GM12878 (cell line): ENCODE measurements around the gene DMPK. TPM values are rescaled to one million over a fixed set of nuclear protein-coding genes. Genes with fewer than 3 reads are reported as not detected.

Experiments
- BCLAF1 ChIP-seq: fragments of 450-650 bp; IDR thresholded peaks from 2 replicates; pipeline ENCODE4 v1.6.1; 2017; ENCODE audit warnings: antibody characterized with exemption, mild to moderate bottlenecking, moderate library complexity
- CBFB ChIP-seq: IDR thresholded peaks from 2 replicates; pipeline ENCODE4 v1.6.1; 2016; ENCODE audit warnings: antibody characterized with exemption, low read depth
- CEBPB ChIP-seq, 2 experiments: fragments of 150-350 bp in 1 of 2; IDR thresholded peaks; 2 replicates each; pipeline ENCODE4 v1.6.1; 2012 to 2014; ENCODE audit warnings: low read depth in 2 of 2, low read length in 2 of 2, borderline replicate concordance in 1 of 2, inconsistent platforms in 1 of 2
- EED ChIP-seq: sonication (generic); IDR thresholded peaks from 2 replicates; pipeline ENCODE4 v1.6.1; 2016; ENCODE audit warnings: antibody characterized with exemption, low read depth
- FOXM1 ChIP-seq: IDR thresholded peaks from 2 replicates; pipeline ENCODE4 v1.6.1; 2012; ENCODE audit warnings: low read depth, mild to moderate bottlenecking, inconsistent platforms, low read length, moderate library complexity
- IRF4 ChIP-seq: IDR thresholded peaks from 2 replicates; pipeline ENCODE4 v1.6.1; 2011; ENCODE audit warnings: low read depth, low read length
- NFYA ChIP-seq: IDR thresholded peaks from 2 replicates; pipeline ENCODE4 v1.6.1; 2011; ENCODE audit warnings: low read depth, mild to moderate bottlenecking, low read length, improper control_type of control experiment, borderline replicate concordance
- POLR2AphosphoS2 ChIP-seq: IDR thresholded peaks from 2 replicates; pipeline ENCODE4 v1.6.1; 2011; ENCODE audit warnings: low read depth, mild to moderate bottlenecking, low read length, improper control_type of control experiment, moderate library complexity
- RAD51 ChIP-seq: fragments of 450-650 bp; IDR thresholded peaks from 2 replicates; pipeline ENCODE4 v1.6.1; 2016; ENCODE audit warnings: moderate library complexity, mild to moderate bottlenecking, inconsistent platforms
- RB1 ChIP-seq: fragments of 450-650 bp; formaldehyde crosslinking; IDR thresholded peaks from 2 replicates; pipeline ENCODE4 v1.6.1; 2017; ENCODE audit warnings: mild to moderate bottlenecking, borderline replicate concordance
- RBBP5 ChIP-seq: fragments of 200-600 bp; sonication (generic); conservative IDR thresholded peaks from 2 replicates; pipeline ENCODE4 v1.6.1; 2016
- RCOR1 ChIP-seq: conservative IDR thresholded peaks from 2 replicates; pipeline ENCODE4 v1.6.1; 2012; ENCODE audit warnings: low read depth, low read length, improper control_type of control experiment
- SIX5 ChIP-seq: IDR thresholded peaks from 2 replicates; pipeline ENCODE4 v1.6.1; 2011; ENCODE audit warnings: mild to moderate bottlenecking, low read depth, low read length, moderate library complexity; ENCODE audit not compliant: severe bottlenecking
- SUPT20H ChIP-seq: IDR thresholded peaks from 2 replicates; pipeline ENCODE4 v1.6.1; 2011; ENCODE audit warnings: low read depth, mild to moderate bottlenecking, low read length, moderate library complexity, borderline replicate concordance; ENCODE audit not compliant: control insufficient read depth
- TCF7 ChIP-seq: IDR thresholded peaks from 2 replicates; pipeline ENCODE4 v1.6.1; 2014; ENCODE audit warnings: antibody characterized with exemption, borderline replicate concordance
- WRNIP1 ChIP-seq: IDR thresholded peaks from 2 replicates; pipeline ENCODE4 v1.6.1; 2011; ENCODE audit warnings: low read depth, low read length, improper control_type of control experiment, borderline replicate concordance
- YBX1 ChIP-seq: fragments of 450-650 bp; IDR thresholded peaks from 2 replicates; pipeline ENCODE4 v1.6.1; 2016; ENCODE audit warnings: antibody characterized with exemption
- ZBED1 ChIP-seq: IDR thresholded peaks from 2 replicates; pipeline ENCODE4 v1.6.1; 2016; ENCODE audit warnings: borderline replicate concordance
- ZBTB33 ChIP-seq: fragments of 450-650 bp; IDR thresholded peaks from 2 replicates; pipeline ENCODE4 v1.6.1; 2017; ENCODE audit warnings: mild to moderate bottlenecking
- ZNF622 ChIP-seq: fragments of 450-650 bp; IDR thresholded peaks from 2 replicates; pipeline ENCODE4 v1.6.1; 2017; ENCODE audit warnings: mild to moderate bottlenecking, inconsistent platforms
- ZNF687 ChIP-seq: fragments of 450-650 bp; IDR thresholded peaks from 2 replicates; pipeline ENCODE4 v1.6.1; 2017; ENCODE audit warnings: mild to moderate bottlenecking, moderate library complexity
- polyA plus RNA-seq, 11 experiments: library from polyadenylated mRNA; depleted of rRNA in 4 of 11; unstranded in 6 of 11; stranded (reverse) in 5 of 11; fragments of >200 nt; fragmentation: Nextera tagmentation in 4 of 11; fragmentation: Illumina TruSeq in 1 of 11; extraction: Ambion mirVana in 4 of 11; extraction: Trizol in 1 of 11; gene quantifications; 1 replicate in 1 of 11; 2 replicates in 10 of 11; pipeline versions ENCODE4 v1.2.1 to v1.2.3, GENCODE V29; 2011 to 2016; ENCODE audit warnings: inconsistent platforms in 2 of 11, missing spikeins in 2 of 11, low read depth in 1 of 11
- total RNA-seq, 4 experiments: library from RNA; depleted of rRNA in 3 of 4; stranded (reverse); fragments of >200 nt in 3 of 4; fragmentation: Illumina TruSeq in 1 of 4; extraction: Trizol in 1 of 4; gene quantifications; 2 replicates each; pipeline versions ENCODE4 v1.2.1 to v1.2.3, GENCODE V29; 2013 to 2021
- TF ChIP-seq, protein P1 (sequence below): IDR thresholded peaks from 2 replicates; pipeline ENCODE4 v1.6.1; 2012; ENCODE audit warnings: low read depth, low read length, improper control_type of control experiment

The DMPK gene
- total and polyA plus RNA-seq, 10 of the 15 experiments (the other 5 are each of a cell fraction or from before 2014, with no cell fraction given) = 0.60 to 33.6 (median 5.2) TPM

GRCh38 chr19:45729800-45730290 lies 52.4 kb downstream of the DMPK start (continued):
- no peak for TF ChIP-seq RB1
- no peak for TF ChIP-seq ZNF622
- TF ChIP-seq CBFB = no peak
- TF ChIP-seq RCOR1 = no peak
- TF ChIP-seq BCLAF1 = no peak
- TF ChIP-seq RBBP5 = no peak
- TF ChIP-seq CEBPB (IDR thresholded peaks at IDR 0.05; ENCODE audit: borderline replicate concordance in 1 of 2, low read depth in 2 of 2, low read length in 2 of 2) = no peak
- TF ChIP-seq NFYA = no peak
- TF ChIP-seq SUPT20H = no peak
- TF ChIP-seq TCF7 = no peak
- no peak for TF ChIP-seq YBX1
- no peak for TF ChIP-seq FOXM1
- 0 out of 2 replicates have a peak, but pooled peaks have one; percentile 27 for TF ChIP-seq WRNIP1
- no peak for TF ChIP-seq POLR2AphosphoS2
- peak; percentile 55; the same call in 1 of the 2 replicates for TF ChIP-seq IRF4
- TF ChIP-seq ZBTB33 = no peak
- TF ChIP-seq EED = peak; percentile 57
- TF ChIP-seq, protein P1, sequence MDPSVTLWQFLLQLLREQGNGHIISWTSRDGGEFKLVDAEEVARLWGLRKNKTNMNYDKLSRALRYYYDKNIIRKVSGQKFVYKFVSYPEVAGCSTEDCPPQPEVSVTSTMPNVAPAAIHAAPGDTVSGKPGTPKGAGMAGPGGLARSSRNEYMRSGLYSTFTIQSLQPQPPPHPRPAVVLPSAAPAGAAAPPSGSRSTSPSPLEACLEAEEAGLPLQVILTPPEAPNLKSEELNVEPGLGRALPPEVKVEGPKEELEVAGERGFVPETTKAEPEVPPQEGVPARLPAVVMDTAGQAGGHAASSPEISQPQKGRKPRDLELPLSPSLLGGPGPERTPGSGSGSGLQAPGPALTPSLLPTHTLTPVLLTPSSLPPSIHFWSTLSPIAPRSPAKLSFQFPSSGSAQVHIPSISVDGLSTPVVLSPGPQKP = no peak
- no peak for TF ChIP-seq ZNF687
- no peak for TF ChIP-seq SIX5
- TF ChIP-seq ZBED1 = no peak
- TF ChIP-seq RAD51 = no peak
